ENCODE data around the gene TSSC4.

- TF ChIP-seq CTCF (CRISPR knock-in tag; IDR thresholded peaks at IDR 0.05) (no peak), ZNF609 (CRISPR knock-in tag; IDR thresholded peaks at IDR 0.05; ENCODE audit: borderline replicate concordance) (no peak), SP2 (CRISPR knock-in tag; IDR thresholded peaks at IDR 0.05) (no peak), GATAD2A (CRISPR knock-in tag; IDR thresholded peaks at IDR 0.05) (no peak), GABPA (IDR thresholded peaks at IDR 0.05; ENCODE audit: low read depth, low read length) (no peak), GABPA (CRISPR knock-in tag; IDR thresholded peaks at IDR 0.05; ENCODE audit: low read depth) (no peak), MAFK (conservative IDR thresholded peaks at IDR 0.05 in 1 of 2, IDR thresholded peaks at IDR 0.05 in 1 of 2; ENCODE audit: low read length in 2 of 2) (no peak), ATF7 (IDR thresholded peaks at IDR 0.05) (no peak), ATF7 (CRISPR knock-in tag; IDR thresholded peaks at IDR 0.05) (no peak)
Measured at GRCh38 chr11:2408671-2409070, 8.1 kb downstream of the TSSC4 start.

Measured in HepG2 (cell line).